ENCODE measurements around the gene C5orf34.

C5orf34 gene

GRCh38 chr5:43548358-43548757 is 33.4 kb upstream of the C5orf34 start:
- CTCF ChIA-PET = interaction anchor here (1.0 to 1.4 kb wide), 2 partner anchors 64 to 82 kb away, joined by 3 to 4 read pairs; no protein-coding TSS in a partner anchor
- H3K4me3 ChIP-seq (ENCODE audit: low read depth, low read length) = no peak overlapping the region
- POLR2A ChIA-PET = no interaction called here
- TF ChIP-seq, protein P1, sequence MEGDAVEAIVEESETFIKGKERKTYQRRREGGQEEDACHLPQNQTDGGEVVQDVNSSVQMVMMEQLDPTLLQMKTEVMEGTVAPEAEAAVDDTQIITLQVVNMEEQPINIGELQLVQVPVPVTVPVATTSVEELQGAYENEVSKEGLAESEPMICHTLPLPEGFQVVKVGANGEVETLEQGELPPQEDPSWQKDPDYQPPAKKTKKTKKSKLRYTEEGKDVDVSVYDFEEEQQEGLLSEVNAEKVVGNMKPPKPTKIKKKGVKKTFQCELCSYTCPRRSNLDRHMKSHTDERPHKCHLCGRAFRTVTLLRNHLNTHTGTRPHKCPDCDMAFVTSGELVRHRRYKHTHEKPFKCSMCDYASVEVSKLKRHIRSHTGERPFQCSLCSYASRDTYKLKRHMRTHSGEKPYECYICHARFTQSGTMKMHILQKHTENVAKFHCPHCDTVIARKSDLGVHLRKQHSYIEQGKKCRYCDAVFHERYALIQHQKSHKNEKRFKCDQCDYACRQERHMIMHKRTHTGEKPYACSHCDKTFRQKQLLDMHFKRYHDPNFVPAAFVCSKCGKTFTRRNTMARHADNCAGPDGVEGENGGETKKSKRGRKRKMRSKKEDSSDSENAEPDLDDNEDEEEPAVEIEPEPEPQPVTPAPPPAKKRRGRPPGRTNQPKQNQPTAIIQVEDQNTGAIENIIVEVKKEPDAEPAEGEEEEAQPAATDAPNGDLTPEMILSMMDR (IDR thresholded peaks at IDR 0.05; ENCODE audit: insufficient read depth, low read length, missing control alignments) = no peak
- no peak for DNase-seq (ENCODE audit: low read depth, low spot score)

- POLR2A ChIA-PET = no interaction called here
- TF ChIP-seq, protein P1 (IDR thresholded peaks at IDR 0.05; ENCODE audit: insufficient read depth, low read length, missing control alignments) = no peak
- H3K4me3 ChIP-seq (ENCODE audit: low read depth, low read length) = no peak overlapping the region
Measured at GRCh38 chr5:43547532-43547931, 32.6 kb upstream of the C5orf34 start.

GRCh38 chr5:43543434-43543833 is 28.5 kb upstream of the C5orf34 start:
- POLR2A ChIA-PET = interaction anchor here (0.6 kb wide), 1 partner anchor 10 kb away, joined by 3 read pairs; no protein-coding TSS in a partner anchor
- DNase-seq (ENCODE audit: low read depth, low spot score) = no peak
- TF ChIP-seq, protein P1 (IDR thresholded peaks at IDR 0.05; ENCODE audit: insufficient read depth, low read length, missing control alignments) = no peak
- no peak overlapping the region for H3K4me3 ChIP-seq (ENCODE audit: low read depth, low read length)
- CTCF ChIA-PET = interaction anchor here (1.1 to 3.2 kb wide), 3 partner anchors 10 to 78 kb away, joined by 3 to 15 read pairs (median 14); no protein-coding TSS in a partner anchor

More at GRCh38 chr5:43547532-43547931, 32.6 kb upstream of the C5orf34 start:
- CTCF ChIA-PET = interaction anchor here (1.0 to 1.4 kb wide), 2 partner anchors 63 to 83 kb away, joined by 3 to 4 read pairs; no protein-coding TSS in a partner anchor
- no peak for DNase-seq (ENCODE audit: low read depth, low spot score)

GRCh38 chr5:43540746-43541145 is 25.8 kb upstream of the C5orf34 start:
- ChIA-PET CTCF (interaction anchor here (0.9 to 2.1 kb wide), 3 partner anchors 11 to 57 kb away, joined by 3 to 5 read pairs (median 5); partner anchors contain the start of gene TMEM267), POLR2A (no interaction called here)

DNA sequence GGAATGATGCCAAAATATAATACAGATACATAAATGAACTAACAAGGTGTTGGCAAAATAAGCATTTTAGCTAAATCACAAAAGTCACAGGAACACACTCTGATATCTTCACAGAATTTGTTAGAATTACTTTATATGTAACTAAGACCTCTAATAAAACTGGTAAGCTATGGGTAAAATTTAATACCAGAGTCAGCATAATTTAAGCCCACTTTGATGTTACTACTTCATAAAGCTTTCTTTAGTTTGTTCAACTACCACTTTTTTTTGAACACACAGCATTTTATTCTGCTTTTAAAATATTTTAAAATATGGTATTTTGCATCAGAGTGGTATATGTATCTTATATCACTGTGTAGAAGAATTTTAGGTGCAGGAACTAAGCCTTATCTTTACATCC is 22.0 kb upstream of the C5orf34 start:
- POLR2A ChIA-PET = no interaction called here
- TF ChIP-seq, protein P1 (IDR thresholded peaks at IDR 0.05; ENCODE audit: insufficient read depth, low read length, missing control alignments) = no peak
- DNase-seq (ENCODE audit: low read depth, low spot score) = no peak
- CTCF ChIA-PET = interaction anchor here (1.2 kb wide), 1 partner anchor 19 kb away, joined by 3 read pairs; no protein-coding TSS in a partner anchor
- H3K4me3 ChIP-seq (ENCODE audit: low read depth, low read length) = no peak overlapping the region

More at GRCh38 chr5:43540746-43541145, 25.8 kb upstream of the C5orf34 start:
- no peak overlapping the region for H3K4me3 ChIP-seq (ENCODE audit: low read depth, low read length)
- no peak for DNase-seq (ENCODE audit: low read depth, low spot score)
- TF ChIP-seq, protein P1 (IDR thresholded peaks at IDR 0.05; ENCODE audit: insufficient read depth, low read length, missing control alignments) = no peak

GRCh38 chr5:43533646-43534045 is 18.7 kb upstream of the C5orf34 start:
- no peak for DNase-seq (ENCODE audit: low read depth, low spot score)
- no peak overlapping the region for H3K4me3 ChIP-seq (ENCODE audit: low read depth, low read length)
- CTCF ChIA-PET = interaction anchor here (0.9 kb wide), 1 partner anchor 8 kb away, joined by 4 read pairs; no protein-coding TSS in a partner anchor
- TF ChIP-seq, protein P1 (IDR thresholded peaks at IDR 0.05; ENCODE audit: insufficient read depth, low read length, missing control alignments) = no peak
- POLR2A ChIA-PET = no interaction called here
